Liver (tissue), 9 donors: ENCODE measurements around the gene ANXA6. TPM values are rescaled to one million over a fixed set of nuclear protein-coding genes. Genes with fewer than 3 reads are reported as not detected.
A peak's percentile ranks its signal among the peaks of the same experiment; 100 is the strongest.

Experiments
- DNase-seq: peaks from one replicate; pipeline ENCODE4 v3.0.0-alpha.2; 2017; ENCODE audit warnings: low spot score
- H3K27ac ChIP-seq, 2 donors: one replicate each; pipeline ENCODE4 v1.7.0; 2013; ENCODE audit warnings: inconsistent platforms in 2 of 2, low read length in 2 of 2, control low read depth in 1 of 2, low read depth in 1 of 2, mild to moderate bottlenecking in 1 of 2
- H3K27me3 ChIP-seq, 4 donors: one replicate each; pipeline versions ENCODE4 v1.6.1 to v1.7.0; 2013; ENCODE audit warnings: low read length in 3 of 4, inconsistent platforms in 1 of 4, mild to moderate bottlenecking in 1 of 4, moderate library complexity in 1 of 4; ENCODE audit not compliant: control insufficient read depth in 4 of 4, insufficient read depth in 4 of 4
- H3K36me3 ChIP-seq, 4 donors: one replicate each; pipeline versions ENCODE4 v1.6.1 to v1.7.0; 2013; ENCODE audit warnings: low read length in 3 of 4, mild to moderate bottlenecking in 3 of 4, low read depth in 1 of 4, moderate library complexity in 1 of 4; ENCODE audit not compliant: control insufficient read depth in 4 of 4, insufficient read depth in 3 of 4
- H3K4me1 ChIP-seq, 4 donors: one replicate each; pipeline versions ENCODE4 v1.6.1 to v1.7.0; 2013; ENCODE audit warnings: low read length in 3 of 4, mild to moderate bottlenecking in 3 of 4, moderate library complexity in 1 of 4; ENCODE audit not compliant: control insufficient read depth in 4 of 4, insufficient read depth in 4 of 4
- H3K4me3 ChIP-seq, 3 donors: one replicate each; pipeline versions ENCODE4 v1.6.1 to v1.7.0; 2013; ENCODE audit warnings: low read length in 3 of 3, control low read depth in 1 of 3, low read depth in 1 of 3, mild to moderate bottlenecking in 1 of 3
- H3K9ac ChIP-seq, 2 donors: one replicate each; pipeline ENCODE4 v1.7.0; 2013; ENCODE audit warnings: low read length in 2 of 2, mild to moderate bottlenecking in 2 of 2, moderate library complexity in 2 of 2, control low read depth in 1 of 2, low read depth in 1 of 2
- H3K9me3 ChIP-seq, 4 donors: one replicate each; pipeline versions ENCODE4 v1.6.1 to v1.7.0; 2013; ENCODE audit warnings: low read length in 3 of 4; ENCODE audit not compliant: control insufficient read depth in 4 of 4
- ATF3 ChIP-seq: IDR thresholded peaks from 2 replicates; pipeline ENCODE4 v1.6.1; 2016; ENCODE audit warnings: antibody characterized with exemption
- CTCF ChIP-seq: fragments of 150-350 bp; IDR thresholded peaks from 2 replicates; pipeline ENCODE4 v1.5.1; 2017; ENCODE audit warnings: improper control_type of control experiment, low read depth, low read length; ENCODE audit not compliant: missing input control
- EGR1 ChIP-seq, 2 donors: IDR thresholded peaks; 2 replicates each; pipeline ENCODE4 v1.6.1; 2016 to 2018; ENCODE audit warnings: antibody characterized with exemption in 2 of 2, low read depth in 2 of 2
- FOXA1 ChIP-seq: IDR thresholded peaks from 2 replicates; pipeline ENCODE4 v1.6.1; 2016; ENCODE audit warnings: antibody characterized with exemption
- FOXA2 ChIP-seq: IDR thresholded peaks from 2 replicates; pipeline ENCODE4 v1.6.1; 2016; ENCODE audit warnings: antibody characterized with exemption
- GABPA ChIP-seq, 2 donors: IDR thresholded peaks in 1 of 2; conservative IDR thresholded peaks in 1 of 2; 2 replicates each; pipeline ENCODE4 v1.6.1; 2016; ENCODE audit warnings: antibody characterized with exemption in 2 of 2, mild to moderate bottlenecking in 1 of 2, moderate library complexity in 1 of 2
- HNF4A ChIP-seq, 2 donors: conservative IDR thresholded peaks; 2 replicates each; pipeline ENCODE4 v1.6.1; 2016; ENCODE audit warnings: antibody characterized with exemption in 2 of 2, mild to moderate bottlenecking in 2 of 2
- HNF4G ChIP-seq: IDR thresholded peaks from 2 replicates; pipeline ENCODE4 v1.6.1; 2016; ENCODE audit warnings: antibody characterized with exemption
- JUND ChIP-seq, 2 donors: IDR thresholded peaks; 2 replicates each; pipeline ENCODE4 v1.6.1; 2016; ENCODE audit warnings: antibody characterized with exemption in 2 of 2
- MAX ChIP-seq: IDR thresholded peaks from 2 replicates; pipeline ENCODE4 v1.6.1; 2016; ENCODE audit warnings: antibody characterized with exemption
- NR2F2 ChIP-seq: IDR thresholded peaks from 2 replicates; pipeline ENCODE4 v1.6.1; 2016; ENCODE audit warnings: antibody characterized with exemption
- RAD21 ChIP-seq, 2 donors: IDR thresholded peaks; 2 replicates each; pipeline ENCODE4 v1.6.1; 2016; ENCODE audit warnings: antibody characterized with exemption in 2 of 2, mild to moderate bottlenecking in 2 of 2
- REST ChIP-seq: IDR thresholded peaks from 2 replicates; pipeline ENCODE4 v1.6.1; 2016; ENCODE audit warnings: antibody characterized with exemption, mild to moderate bottlenecking
- RXRA ChIP-seq, 2 donors: IDR thresholded peaks; 2 replicates each; pipeline ENCODE4 v1.6.1; 2017 to 2018; ENCODE audit warnings: antibody characterized with exemption in 2 of 2, mild to moderate bottlenecking in 1 of 2
- SP1 ChIP-seq: IDR thresholded peaks from 2 replicates; pipeline ENCODE4 v1.6.1; 2018; ENCODE audit warnings: antibody characterized with exemption, mild to moderate bottlenecking
- TAF1 ChIP-seq: conservative IDR thresholded peaks from 2 replicates; pipeline ENCODE4 v1.6.1; 2016; ENCODE audit warnings: antibody characterized with exemption, mild to moderate bottlenecking
- YY1 ChIP-seq: IDR thresholded peaks from 2 replicates; pipeline ENCODE4 v1.6.1; 2016; ENCODE audit warnings: antibody characterized with exemption, mild to moderate bottlenecking
- ZBTB33 ChIP-seq: IDR thresholded peaks from 2 replicates; pipeline ENCODE4 v1.6.1; 2016; ENCODE audit warnings: antibody characterized with exemption
- WGBS: extraction: QIAGEN DNeasy Blood & Tissue Kit; methylation state at CpG from one replicate; pipeline ENCODE4 v1.1.7; 2013; 5-methylcytosine and 5-hydroxymethylcytosine counted together
- polyA plus RNA-seq, 2 donors: library from polyadenylated mRNA; stranded (reverse) in 1 of 2; unstranded in 1 of 2; fragments of 200-250 nt in 1 of 2; fragments of >200 nt in 1 of 2; fragmentation: Nextera tagmentation in 1 of 2; extraction: Ambion mirVana in 1 of 2; gene quantifications; one replicate each; pipeline versions ENCODE4 v1.2.1 to v1.2.3, GENCODE V29; 2013 to 2015
- total RNA-seq, 2 donors: library from RNA; depleted of rRNA; stranded (reverse); fragments of >200 nt; gene quantifications; one replicate each; pipeline ENCODE4 v1.2.3, GENCODE V29; 2014
- donor health status: healthy.
- donor health status: healthy.
- donor health status: healthy.
- donor health status: healthy.
- donor health status: healthy.

Gene ANXA6
- total and polyA plus RNA-seq, 4 donors = 52.7 to 215 (median 126) TPM

- no peaks in the 10 kb centered on the region for H3K9me3 ChIP-seq
- H3K4me3 ChIP-seq = no peak overlapping the region
- TF ChIP-seq REST (no peak), SP1 (no peak)
- no peak for DNase-seq
- 94% methylated on average over 3 of the region's 3 CpGs for WGBS
- H3K27ac ChIP-seq = peak overlapping the region; percentile 93 to 99
- H3K4me1 ChIP-seq = peaks cover 10 to 57% (median 44%) of the 10 kb centered on the region in 4 donors
- peaks cover 0 to 3% (median 0%) of the 10 kb centered on the region in 4 donors for H3K36me3 ChIP-seq
- no peak overlapping the region for H3K9ac ChIP-seq
- no peaks in the 10 kb centered on the region for H3K27me3 ChIP-seq
Measured at GRCh38 chr5:151077967-151078366, 79.6 kb downstream of the ANXA6 start.

GRCh38 chr5:151077419-151077818, 80.2 kb downstream of the ANXA6 start:
- Histone ChIP-seq H3K27ac (peak overlapping the region; percentile 93 to 99), H3K27me3 (no peaks in the 10 kb centered on the region), H3K36me3 (peaks cover 0 to 3% (median 0%) of the 10 kb centered on the region in 4 donors), H3K4me1 (peaks cover 10 to 57% (median 43%) of the 10 kb centered on the region in 4 donors), H3K9ac (no peak overlapping the region), H3K9me3 (no peaks in the 10 kb centered on the region), H3K4me3 (no peak overlapping the region)
- no peak for DNase-seq
- TF ChIP-seq REST = no peak
- TF ChIP-seq GABPA (IDR thresholded peaks at IDR 0.05 in 1 of 2, conservative IDR thresholded peaks at IDR 0.05 in 1 of 2) = no peak
- no peak for TF ChIP-seq SP1
- no peak for TF ChIP-seq MAX
- TF ChIP-seq HNF4G = no peak
- no peak for TF ChIP-seq TAF1
- TF ChIP-seq FOXA1 = no peak
- TF ChIP-seq JUND (IDR thresholded peaks at IDR 0.05) = no peak
- no peak for TF ChIP-seq CTCF
- no peak for TF ChIP-seq ATF3
- TF ChIP-seq FOXA2 = no peak
- TF ChIP-seq RXRA (IDR thresholded peaks at IDR 0.05) = no peak
- TF ChIP-seq NR2F2 = no peak
- TF ChIP-seq ZBTB33 = no peak
- TF ChIP-seq RAD21 (IDR thresholded peaks at IDR 0.05) = no peak
- TF ChIP-seq EGR1 (IDR thresholded peaks at IDR 0.05; ENCODE audit: low read depth in 2 of 2) = no peak
- no peak for TF ChIP-seq YY1
- no peak for TF ChIP-seq HNF4A (conservative IDR thresholded peaks at IDR 0.05)
- WGBS = 96% methylated on average over 9 of the region's 9 CpGs
